SK-N-SH (cell line): ENCODE data around the gene NFKBIA. TPM values are rescaled to one million over a fixed set of nuclear protein-coding genes. Genes with fewer than 3 reads are reported as not detected.

Experiments
- CTCF ChIA-PET: fragments of 300-600, 350-600 bp; formaldehyde crosslinking; extraction: SDS; loops from one replicate; lab custom pipeline; 2021; lab: Yijun Ruan, JAX
- POLR2A ChIA-PET: fragments of 350-600 bp; sonication (Branson Sonifier 250); formaldehyde crosslinking; extraction: SDS; loops from one replicate; lab custom pipeline; 2020; ENCODE audit warnings: antibody characterized with exemption, inconsistent platforms; lab: Yijun Ruan, JAX
- DNase-seq: peaks from one replicate; pipeline ENCODE4 v3.0.0; 2012
- H2AFZ ChIP-seq: fragments of 200-600 bp; sonication (generic); 2 replicates; pipeline ENCODE4 v1.8.1; 2016; ENCODE audit warnings: antibody characterized with exemption, mild to moderate bottlenecking, low read depth
- H3F3A ChIP-seq: fragments of 200-600 bp; sonication (generic); replicated peaks from 2 replicates; pipeline ENCODE3; 2016; ENCODE audit warnings: antibody characterized with exemption, mild to moderate bottlenecking; ENCODE audit not compliant: insufficient read depth
- H3K27ac ChIP-seq, 2 experiments: fragments of 200-500 bp in 1 of 2; fragments of 200-600 bp in 1 of 2; sonication (Bioruptor generic) in 1 of 2; sonication (generic), shearing (Covaris generic) in 1 of 2; 2 replicates each; pipeline versions ENCODE4 v1.5.1 to v1.6.1; 2014 to 2016; ENCODE audit warnings: low read depth in 2 of 2, inconsistent platforms in 1 of 2, low read length in 1 of 2, mild to moderate bottlenecking in 1 of 2, mixed read lengths in 1 of 2
- H3K27me3 ChIP-seq: fragments of 200-600 bp; sonication (generic), shearing (Covaris generic); 2 replicates; pipeline ENCODE4 v1.6.1; 2016; ENCODE audit warnings: mixed run types; ENCODE audit not compliant: insufficient read depth
- H3K36me3 ChIP-seq, 2 experiments: fragments of 200-500 bp in 1 of 2; fragments of 200-600 bp in 1 of 2; sonication (Bioruptor generic) in 1 of 2; sonication (generic) in 1 of 2; replicated peaks in 1 of 2; 2 replicates each; pipeline versions ENCODE3 to v1.5.1; 2014 to 2016; ENCODE audit warnings: low read length in 1 of 2, mild to moderate bottlenecking in 1 of 2; ENCODE audit not compliant: insufficient read depth in 2 of 2, control insufficient read depth in 1 of 2
- H3K4me1 ChIP-seq, 2 experiments: fragments of 200-500 bp in 1 of 2; fragments of 200-600 bp in 1 of 2; sonication (Bioruptor generic) in 1 of 2; sonication (generic), shearing (Covaris generic) in 1 of 2; 2 replicates each; pipeline versions ENCODE4 v1.5.1 to v1.6.1; 2014 to 2016; ENCODE audit warnings: low read depth in 1 of 2, low read length in 1 of 2, mixed run types in 1 of 2; ENCODE audit not compliant: insufficient read depth in 2 of 2, control insufficient read depth in 1 of 2
- H3K4me2 ChIP-seq: fragments of 200-600 bp; sonication (generic), shearing (Covaris generic); 2 replicates; pipeline ENCODE4 v1.6.1; 2017; ENCODE audit warnings: mixed run types
- H3K4me3 ChIP-seq, 2 experiments: fragments of 200-500 bp in 1 of 2; fragments of 200-600 bp in 1 of 2; sonication (Bioruptor generic) in 1 of 2; sonication (generic), shearing (Covaris generic) in 1 of 2; 2 replicates each; pipeline versions ENCODE4 v1.5.1 to v1.8.1; 2014 to 2016; ENCODE audit warnings: low read depth in 2 of 2, inconsistent platforms in 1 of 2, low read length in 1 of 2, mild to moderate bottlenecking in 1 of 2, mixed read lengths in 1 of 2, moderate library complexity in 1 of 2
- H3K79me2 ChIP-seq: fragments of 200-600 bp; sonication (generic); 2 replicates; pipeline ENCODE4 v1.8.1; 2017; ENCODE audit warnings: mild to moderate bottlenecking; ENCODE audit not compliant: insufficient read depth
- H3K9ac ChIP-seq: fragments of 200-600 bp; sonication (generic); 2 replicates; pipeline ENCODE4 v1.6.1; 2017; ENCODE audit warnings: mixed run types
- H3K9me2 ChIP-seq: fragments of 200-600 bp; sonication (generic); 2 replicates; pipeline ENCODE4 v1.6.1; 2017; ENCODE audit warnings: mixed run types
- H3K9me3 ChIP-seq: fragments of 200-600 bp; sonication (generic); 2 replicates; pipeline ENCODE4 v1.6.1; 2017; ENCODE audit warnings: mixed run types, mild to moderate bottlenecking, moderate library complexity
- H4K20me1 ChIP-seq: fragments of 200-600 bp; sonication (generic); 2 replicates; pipeline ENCODE4 v1.6.1; 2017; ENCODE audit warnings: mild to moderate bottlenecking, mixed run types; ENCODE audit not compliant: insufficient read depth
- CHD2 ChIP-seq: fragments of 150-350 bp; IDR thresholded peaks from 2 replicates; pipeline ENCODE4 v1.6.1; 2018; ENCODE audit warnings: low read length; ENCODE audit not compliant: partially characterized antibody
- ELF1 ChIP-seq: IDR thresholded peaks from 2 replicates; pipeline ENCODE4 v1.4.0; 2012
- FOSL2 ChIP-seq: IDR thresholded peaks from 2 replicates; pipeline ENCODE4 v1.4.0; 2012; ENCODE audit warnings: low read depth, mild to moderate bottlenecking, moderate library complexity, borderline replicate concordance
- FOXJ3 ChIP-seq: sonication (generic); formaldehyde crosslinking; IDR thresholded peaks from 2 replicates; pipeline ENCODE4 v1.5.1; 2020; ENCODE audit warnings: mild to moderate bottlenecking, missing genetic modification reagents
- FOXM1 ChIP-seq: IDR thresholded peaks from 2 replicates; pipeline ENCODE4 v1.4.0; 2012; ENCODE audit warnings: low read depth, mild to moderate bottlenecking
- GABPA ChIP-seq: IDR thresholded peaks from 2 replicates; pipeline ENCODE4 v1.4.0; 2012; ENCODE audit warnings: low read depth, mild to moderate bottlenecking
- GATA2 ChIP-seq: sonication (generic); formaldehyde crosslinking; IDR thresholded peaks from 2 replicates; pipeline ENCODE4 v1.5.0; 2020; ENCODE audit warnings: mild to moderate bottlenecking, missing genetic modification reagents
- JUND ChIP-seq: IDR thresholded peaks from 2 replicates; pipeline ENCODE4 v1.4.0; 2012
- MAX ChIP-seq: IDR thresholded peaks from 2 replicates; pipeline ENCODE4 v1.4.0; 2012; ENCODE audit warnings: low read depth
- MXI1 ChIP-seq: IDR thresholded peaks from 2 replicates; pipeline ENCODE4 v1.6.1; 2012; ENCODE audit warnings: mild to moderate bottlenecking, low read depth, low read length, improper control_type of control experiment
- NRF1 ChIP-seq: IDR thresholded peaks from 2 replicates; pipeline ENCODE4 v1.6.1; 2012; ENCODE audit warnings: low read depth, mild to moderate bottlenecking, low read length
- RCOR1 ChIP-seq: fragments of 150-350 bp; IDR thresholded peaks from 2 replicates; pipeline ENCODE4 v1.6.1; 2017; ENCODE audit warnings: antibody characterized with exemption, low read length
- RFX5 ChIP-seq: IDR thresholded peaks from 2 replicates; pipeline ENCODE4 v1.6.1; 2012; ENCODE audit warnings: mild to moderate bottlenecking, improper control_type of control experiment, low read length
- RXRA ChIP-seq: IDR thresholded peaks from 2 replicates; pipeline ENCODE4 v1.4.0; 2012; ENCODE audit warnings: low read depth, mild to moderate bottlenecking, borderline replicate concordance
- SIN3A ChIP-seq: IDR thresholded peaks from 2 replicates; pipeline ENCODE4 v1.6.1; 2012; ENCODE audit warnings: low read depth, mild to moderate bottlenecking, low read length, moderate library complexity, borderline replicate concordance
- TAF1 ChIP-seq: IDR thresholded peaks from 2 replicates; pipeline ENCODE4 v1.6.1; 2012; ENCODE audit warnings: low read depth, mild to moderate bottlenecking, low read length, moderate library complexity, borderline replicate concordance
- YY1 ChIP-seq: IDR thresholded peaks from 2 replicates; pipeline ENCODE4 v1.4.0; 2012; ENCODE audit warnings: low read depth, mild to moderate bottlenecking
- ZBTB33 ChIP-seq: IDR thresholded peaks from 2 replicates; pipeline ENCODE4 v1.4.0; 2012; ENCODE audit warnings: low read depth, borderline replicate concordance
- WGBS: methylation state at CpG from one replicate; pipeline ENCODE4 v1.1.6; 2017; ENCODE audit warnings: low lambda C conversion rate; 5-methylcytosine and 5-hydroxymethylcytosine counted together
- polyA plus RNA-seq, 3 experiments: library from polyadenylated mRNA; depleted of rRNA; stranded (reverse); fragments of >200 nt; gene quantifications; 2 replicates each; pipeline ENCODE4 v1.2.3, GENCODE V29; 2012
- TF ChIP-seq, protein P1 (sequence below): IDR thresholded peaks from 2 replicates; pipeline ENCODE4; 2012
- TF ChIP-seq, protein P2 (sequence below): fragments of 150-350 bp; IDR thresholded peaks from 2 replicates; pipeline ENCODE4 v1.6.1; 2016; ENCODE audit warnings: mild to moderate bottlenecking, low read depth, low read length
- TF ChIP-seq, protein P3 (sequence below): IDR thresholded peaks from 2 replicates; pipeline ENCODE4 v1.4.0; 2012; ENCODE audit warnings: low read depth, borderline replicate concordance

Gene NFKBIA
- polyA plus RNA-seq, 1 of the 3 experiments (the other 2 are of a cell fraction) = 56.7 TPM

- TF ChIP-seq YY1 (peak; percentile 58), RFX5 (no peak), CHD2 (peak; percentile 44), JUND (no peak), GABPA (no peak)
These were observed at the start of gene NFKBIA (continued) for GRCh38 chr14:35404449-35405303.

DNA sequence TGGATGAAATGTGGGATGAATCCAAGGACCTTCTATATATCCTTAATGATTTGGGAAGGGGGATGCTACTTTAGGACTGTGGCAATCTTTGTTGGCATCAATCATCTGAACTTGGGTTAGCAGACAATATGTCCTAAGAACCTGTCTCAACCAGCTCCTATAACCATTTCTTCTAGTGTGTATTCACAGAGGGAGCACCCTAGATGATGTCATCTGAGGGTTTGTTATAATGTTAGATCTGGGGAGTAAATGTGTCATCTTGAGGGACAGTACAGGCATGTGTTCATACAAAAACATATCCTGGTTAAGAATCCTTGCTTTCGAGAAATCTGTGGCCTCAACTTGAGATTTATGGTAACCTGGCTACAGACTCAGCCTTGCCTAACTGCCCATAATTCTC, 41.9 kb upstream of the NFKBIA start:
- Histone ChIP-seq H3K9me2 (no peaks in the 10 kb centered on the region), H3K4me2 (no peak overlapping the region), H3K4me3 (no peak overlapping the region), H3F3A (no peaks in the 10 kb centered on the region), H3K4me1 (no peaks in the 10 kb centered on the region), H3K9me3 (no peaks in the 10 kb centered on the region), H3K27ac (no peak overlapping the region), H4K20me1 (no peaks in the 10 kb centered on the region), H2AFZ (no peak overlapping the region), H3K9ac (no peak overlapping the region), H3K79me2 (no peaks in the 10 kb centered on the region), H3K27me3 (no peaks in the 10 kb centered on the region), H3K36me3 (no peaks in the 10 kb centered on the region)
- no peak for DNase-seq
- CTCF ChIA-PET = interaction anchor here (1.2 kb wide), 1 partner anchor 85 kb away, joined by 3 read pairs; no protein-coding TSS in a partner anchor
- 27% methylated on average over 1 of the region's 1 CpG for WGBS
- POLR2A ChIA-PET = no interaction called here
- no peak for TF ChIP-seq GATA2 (CRISPR knock-in tag)

DNA sequence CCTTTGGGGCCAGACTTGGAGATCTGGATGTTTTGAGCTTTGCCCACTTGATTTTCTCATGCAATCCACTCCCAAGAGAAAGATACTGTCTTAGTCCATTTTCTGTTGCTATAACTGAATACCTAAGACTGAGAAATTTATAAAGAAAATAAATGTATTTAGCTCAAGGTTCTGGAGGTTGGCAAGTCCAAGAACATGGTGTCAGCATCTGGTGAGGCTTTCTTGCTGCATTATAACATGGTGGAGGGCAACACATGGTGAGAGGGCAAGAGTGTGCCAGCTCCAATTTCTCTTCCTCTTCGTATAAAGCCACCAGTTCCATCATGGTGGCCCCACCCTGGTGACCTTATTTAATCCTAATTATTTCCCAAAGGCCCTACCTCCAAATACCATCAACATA, 39.6 kb upstream of the NFKBIA start:
- no peaks in the 10 kb centered on the region for H3K4me1 ChIP-seq
- H3K9me3 ChIP-seq = no peaks in the 10 kb centered on the region
- no peak overlapping the region for H3K4me3 ChIP-seq
- H3K9ac ChIP-seq = no peak overlapping the region
- H3K27ac ChIP-seq = no peak overlapping the region
- H3K27me3 ChIP-seq = no peaks in the 10 kb centered on the region
- no peaks in the 10 kb centered on the region for H4K20me1 ChIP-seq
- no peaks in the 10 kb centered on the region for H3K9me2 ChIP-seq
- H3F3A ChIP-seq = no peaks in the 10 kb centered on the region
- no peak overlapping the region for H3K4me2 ChIP-seq
- TF ChIP-seq NRF1 = no peak
- TF ChIP-seq TAF1 = no peak
- no peak for TF ChIP-seq SIN3A
- TF ChIP-seq FOXM1 = no peak
- TF ChIP-seq, protein P1, sequence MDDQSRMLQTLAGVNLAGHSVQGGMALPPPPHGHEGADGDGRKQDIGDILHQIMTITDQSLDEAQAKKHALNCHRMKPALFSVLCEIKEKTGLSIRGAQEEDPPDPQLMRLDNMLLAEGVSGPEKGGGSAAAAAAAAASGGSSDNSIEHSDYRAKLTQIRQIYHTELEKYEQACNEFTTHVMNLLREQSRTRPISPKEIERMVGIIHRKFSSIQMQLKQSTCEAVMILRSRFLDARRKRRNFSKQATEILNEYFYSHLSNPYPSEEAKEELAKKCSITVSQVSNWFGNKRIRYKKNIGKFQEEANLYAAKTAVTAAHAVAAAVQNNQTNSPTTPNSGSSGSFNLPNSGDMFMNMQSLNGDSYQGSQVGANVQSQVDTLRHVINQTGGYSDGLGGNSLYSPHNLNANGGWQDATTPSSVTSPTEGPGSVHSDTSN = no peak
- no peak for TF ChIP-seq ZBTB33
- TF ChIP-seq MAX = no peak
- no peak for TF ChIP-seq FOXJ3 (CRISPR knock-in tag)
- TF ChIP-seq FOSL2 = no peak
- no peak for TF ChIP-seq GATA2 (CRISPR knock-in tag)
- TF ChIP-seq ELF1 = no peak
- no peak for TF ChIP-seq RXRA
- TF ChIP-seq RCOR1 = no peak
- TF ChIP-seq, protein P2, sequence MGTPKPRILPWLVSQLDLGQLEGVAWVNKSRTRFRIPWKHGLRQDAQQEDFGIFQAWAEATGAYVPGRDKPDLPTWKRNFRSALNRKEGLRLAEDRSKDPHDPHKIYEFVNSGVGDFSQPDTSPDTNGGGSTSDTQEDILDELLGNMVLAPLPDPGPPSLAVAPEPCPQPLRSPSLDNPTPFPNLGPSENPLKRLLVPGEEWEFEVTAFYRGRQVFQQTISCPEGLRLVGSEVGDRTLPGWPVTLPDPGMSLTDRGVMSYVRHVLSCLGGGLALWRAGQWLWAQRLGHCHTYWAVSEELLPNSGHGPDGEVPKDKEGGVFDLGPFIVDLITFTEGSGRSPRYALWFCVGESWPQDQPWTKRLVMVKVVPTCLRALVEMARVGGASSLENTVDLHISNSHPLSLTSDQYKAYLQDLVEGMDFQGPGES = no peak
- TF ChIP-seq MXI1 = no peak
- TF ChIP-seq, protein P3, sequence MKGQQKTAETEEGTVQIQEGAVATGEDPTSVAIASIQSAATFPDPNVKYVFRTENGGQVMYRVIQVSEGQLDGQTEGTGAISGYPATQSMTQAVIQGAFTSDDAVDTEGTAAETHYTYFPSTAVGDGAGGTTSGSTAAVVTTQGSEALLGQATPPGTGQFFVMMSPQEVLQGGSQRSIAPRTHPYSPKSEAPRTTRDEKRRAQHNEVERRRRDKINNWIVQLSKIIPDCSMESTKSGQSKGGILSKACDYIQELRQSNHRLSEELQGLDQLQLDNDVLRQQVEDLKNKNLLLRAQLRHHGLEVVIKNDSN = no peak
- no peak for TF ChIP-seq JUND
- no peak for TF ChIP-seq RFX5
- no peaks in the 10 kb centered on the region for H3K79me2 ChIP-seq
- ChIA-PET POLR2A (no interaction called here), CTCF (interaction anchor here (1.0 to 2.7 kb wide), 2 partner anchors 29 to 243 kb away, joined by 3 to 7 read pairs; no protein-coding TSS in a partner anchor)
- no peak overlapping the region for H2AFZ ChIP-seq
- no peak for DNase-seq
- no peaks in the 10 kb centered on the region for H3K36me3 ChIP-seq
- WGBS = 20% methylated on average over 1 of the region's 1 CpG
